Astrocyte (in vitro differentiated cells and primary cell): Measurements from ENCODE around the gene DOK5. TPM values are rescaled to one million over a fixed set of nuclear protein-coding genes. Genes with fewer than 3 reads are reported as not detected.

Experiments
- DNase-seq: peaks from one replicate; pipeline ENCODE4 v3.0.0-alpha.2; 2010; ENCODE audit warnings: low read depth
- FAIRE-seq: peaks from 2 replicates; lab custom pipeline; 2011; peaks lifted over from hg19 to GRCh38; lab: Jason Lieb, UNC
- H2AFZ ChIP-seq: 2 replicates; pipeline ENCODE4 v1.6.0; 2012; ENCODE audit warnings: low read depth, low read length, inconsistent platforms
- H3K27ac ChIP-seq: 2 replicates; pipeline ENCODE4 v1.5.1; 2011; ENCODE audit warnings: low read depth, low read length, inconsistent platforms
- H3K27me3 ChIP-seq: 2 replicates; pipeline ENCODE4 v1.6.0; 2011; ENCODE audit warnings: low read length, inconsistent platforms; ENCODE audit not compliant: insufficient read depth
- H3K36me3 ChIP-seq: 2 replicates; pipeline ENCODE4 v1.5.1; 2011; ENCODE audit warnings: low read length, inconsistent platforms; ENCODE audit not compliant: insufficient read depth
- H3K4me1 ChIP-seq: 2 replicates; pipeline ENCODE4 v1.5.1; 2011; ENCODE audit warnings: low read length, inconsistent platforms; ENCODE audit not compliant: insufficient read depth
- H3K4me2 ChIP-seq: 2 replicates; pipeline ENCODE4 v1.6.0; 2012; ENCODE audit warnings: low read length, inconsistent platforms
- H3K4me3 ChIP-seq: 2 replicates; pipeline ENCODE4 v1.5.1; 2011; ENCODE audit warnings: low read depth, mild to moderate bottlenecking, low read length, inconsistent platforms; ENCODE audit not compliant: insufficient read depth
- H3K79me2 ChIP-seq: 2 replicates; pipeline ENCODE4 v1.6.0; 2012; ENCODE audit warnings: mild to moderate bottlenecking, low read length, inconsistent platforms; ENCODE audit not compliant: insufficient read depth
- H3K9ac ChIP-seq: 2 replicates; pipeline ENCODE4 v1.6.0; 2012; ENCODE audit warnings: mild to moderate bottlenecking, low read length, inconsistent platforms
- H3K9me3 ChIP-seq: 2 replicates; pipeline ENCODE4 v1.5.1; 2012; ENCODE audit warnings: low read depth, mild to moderate bottlenecking, low read length, inconsistent platforms; ENCODE audit not compliant: insufficient read depth
- H4K20me1 ChIP-seq: 2 replicates; pipeline ENCODE4 v1.6.0; 2012; ENCODE audit warnings: low read length, inconsistent platforms; ENCODE audit not compliant: insufficient read depth
- H3K27ac Mint-ChIP-seq: one replicate; pipeline ENCODE4 v1.8.0; 2021; ENCODE audit warnings: mild to moderate bottlenecking, mixed read lengths; ENCODE audit not compliant: unreplicated experiment
- H3K27me3 Mint-ChIP-seq: one replicate; pipeline ENCODE4 v1.8.0; 2021; ENCODE audit warnings: low read depth, mixed read lengths; ENCODE audit not compliant: unreplicated experiment
- H3K36me3 Mint-ChIP-seq: one replicate; pipeline ENCODE4 v1.8.0; 2021; ENCODE audit warnings: low read depth, mixed read lengths; ENCODE audit not compliant: unreplicated experiment
- H3K4me1 Mint-ChIP-seq: one replicate; pipeline ENCODE4 v1.8.0; 2021; ENCODE audit warnings: low read depth, mixed read lengths; ENCODE audit not compliant: unreplicated experiment
- H3K4me3 Mint-ChIP-seq: one replicate; pipeline ENCODE4 v1.8.0; 2021; ENCODE audit warnings: mild to moderate bottlenecking, moderate library complexity, mixed read lengths; ENCODE audit not compliant: unreplicated experiment
- H3K9me3 Mint-ChIP-seq: one replicate; pipeline ENCODE4 v1.8.0; 2021; ENCODE audit warnings: mild to moderate bottlenecking, mixed read lengths; ENCODE audit not compliant: unreplicated experiment
- CTCF ChIP-seq: IDR thresholded peaks from 2 replicates; pipeline ENCODE4 v1.5.1; 2011; ENCODE audit warnings: low read depth, mild to moderate bottlenecking, inconsistent platforms, low read length, moderate library complexity; ENCODE audit not compliant: insufficient read depth
- EZH2 ChIP-seq: IDR thresholded peaks from 2 replicates; pipeline ENCODE4 v1.6.1; 2012; ENCODE audit warnings: mild to moderate bottlenecking, low read length, inconsistent platforms; ENCODE audit not compliant: insufficient read depth
- total RNA-seq: library from RNA; stranded (reverse); gene quantifications from 2 replicates; pipeline ENCODE4 v1.2.1, GENCODE V29; 2021

The DOK5 gene
- total RNA-seq, 1 donor from 2014 or later = 1.2 TPM

DNA sequence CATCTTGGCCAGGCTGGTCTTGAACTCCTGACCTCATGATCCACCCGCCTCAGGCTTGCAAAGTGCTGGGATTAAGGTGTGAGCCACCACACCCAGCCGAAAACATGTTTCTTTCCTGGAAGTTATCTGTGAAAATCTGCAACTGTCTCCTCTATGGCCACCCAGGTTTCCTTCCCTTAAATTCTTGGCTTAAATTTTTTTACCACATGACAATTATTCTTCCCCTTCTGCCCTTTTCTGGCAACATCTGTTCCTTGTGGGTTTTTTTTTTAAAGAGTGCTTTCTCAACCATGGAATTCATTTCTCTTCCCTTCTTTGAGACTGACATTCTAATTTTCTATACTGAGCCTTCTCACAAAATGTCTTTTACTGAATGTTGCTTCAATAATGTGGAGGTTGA lies 59.6 kb downstream of the DOK5 start:
- Mint-ChIP-seq H3K27me3 (peaks cover 3% of the 10 kb centered on the region), H3K9me3 (peaks cover 15% of the 10 kb centered on the region), H3K4me1 (no peaks in the 10 kb centered on the region), H3K36me3 (no peaks in the 10 kb centered on the region), H3K4me3 (no peak overlapping the region), H3K27ac (no peak overlapping the region)
- no peak overlapping the region for H2AFZ ChIP-seq
- H3K4me2 ChIP-seq = no peak overlapping the region
- H3K9me3 ChIP-seq = peaks cover 2% of the 10 kb centered on the region
- H3K4me3 ChIP-seq = no peak overlapping the region
- TF ChIP-seq CTCF = no peak
- no peak for TF ChIP-seq EZH2
- no peaks in the 10 kb centered on the region for H3K79me2 ChIP-seq
- no peak overlapping the region for H3K9ac ChIP-seq
- H3K27ac ChIP-seq = no peak overlapping the region
- no peak for FAIRE-seq
- H3K36me3 ChIP-seq = no peaks in the 10 kb centered on the region
- no peaks in the 10 kb centered on the region for H3K27me3 ChIP-seq
- no peaks in the 10 kb centered on the region for H4K20me1 ChIP-seq
- no peaks in the 10 kb centered on the region for H3K4me1 ChIP-seq
- DNase-seq = peak; percentile 44

- H3K36me3 Mint-ChIP-seq = no peaks in the 10 kb centered on the region
- H3K9ac ChIP-seq = no peak overlapping the region
- no peak for FAIRE-seq
Measured at GRCh38 chr20:54535746-54536145, 60.4 kb downstream of the DOK5 start.

More at GRCh38 chr20:54535746-54536145, 60.4 kb downstream of the DOK5 start:
- no peaks in the 10 kb centered on the region for H4K20me1 ChIP-seq
- no peaks in the 10 kb centered on the region for H3K79me2 ChIP-seq
- peaks cover 2% of the 10 kb centered on the region for H3K9me3 ChIP-seq
- no peaks in the 10 kb centered on the region for H3K27me3 ChIP-seq
- H3K27ac ChIP-seq = no peak overlapping the region
- no peak overlapping the region for H3K4me3 ChIP-seq
- Mint-ChIP-seq H3K27me3 (peaks cover 3% of the 10 kb centered on the region), H3K4me1 (no peaks in the 10 kb centered on the region), H3K9me3 (peaks cover 12% of the 10 kb centered on the region), H3K4me3 (no peak overlapping the region), H3K27ac (no peak overlapping the region)
- H3K4me1 ChIP-seq = no peaks in the 10 kb centered on the region
- H3K36me3 ChIP-seq = no peaks in the 10 kb centered on the region
- TF ChIP-seq CTCF (no peak), EZH2 (no peak)
- DNase-seq = no peak
- H2AFZ ChIP-seq = no peak overlapping the region
- H3K4me2 ChIP-seq = no peak overlapping the region
